Subcutaneous abdominal adipose tissue (tissue), 5 donors: ENCODE measurements around the gene TNS3.
A peak's percentile ranks its signal among the peaks of the same experiment; 100 is the strongest.
"Not testable (repeated sequence)": the region's sequence is repeated elsewhere in the genome, so short reads cannot be mapped to it uniquely, and the experiment has no call there.

Experiments used
- H3K27ac ChIP-seq: one replicate; pipeline ENCODE4 v1.7.0; 2013; ENCODE audit warnings: low read depth, mild to moderate bottlenecking, inconsistent platforms, low read length, moderate library complexity
- H3K27me3 ChIP-seq, 5 donors: one replicate each; pipeline ENCODE4 v1.7.0; 2013; ENCODE audit warnings: low read length in 5 of 5, inconsistent platforms in 1 of 5; ENCODE audit not compliant: control insufficient read depth in 5 of 5, insufficient read depth in 4 of 5
- H3K36me3 ChIP-seq, 5 donors: one replicate each; pipeline ENCODE4 v1.7.0; 2013; ENCODE audit warnings: low read length in 5 of 5; ENCODE audit not compliant: control insufficient read depth in 5 of 5, insufficient read depth in 5 of 5
- H3K4me1 ChIP-seq, 5 donors: one replicate each; pipeline ENCODE4 v1.7.0; 2013; ENCODE audit warnings: low read length in 5 of 5, mild to moderate bottlenecking in 3 of 5, moderate library complexity in 1 of 5; ENCODE audit not compliant: control insufficient read depth in 5 of 5, insufficient read depth in 5 of 5
- H3K4me3 ChIP-seq, 5 donors: one replicate each; pipeline ENCODE4 v1.7.0; 2013; ENCODE audit warnings: low read length in 5 of 5, low read depth in 1 of 5
- H3K9ac ChIP-seq, 5 donors: one replicate each; pipeline ENCODE4 v1.7.0; 2013; ENCODE audit warnings: low read length in 5 of 5, mild to moderate bottlenecking in 4 of 5, moderate library complexity in 3 of 5
- H3K9me3 ChIP-seq, 5 donors: one replicate each; pipeline ENCODE4 v1.7.0; 2013; ENCODE audit warnings: low read length in 5 of 5; ENCODE audit not compliant: control insufficient read depth in 5 of 5
- donor health status: healthy.
- donor health status: healthy.
- donor health status: healthy.
- donor health status: healthy.
- donor health status: healthy.

The TNS3 gene

GRCh38 chr7:47591655-47592572 lies 10.0 kb upstream of the TNS3 start:
- Histone ChIP-seq H3K9ac (no peak overlapping the region), H3K4me1 (peaks cover 0 to 22% (median 17%) of the 10 kb centered on the region in 5 donors), H3K4me3 (no peak overlapping the region), H3K27me3 (no peaks in the 10 kb centered on the region), H3K9me3 (peaks cover 0 to 6% (median 6%) of the 10 kb centered on the region in 5 donors), H3K36me3 (no peaks in the 10 kb centered on the region), H3K27ac (no peak overlapping the region)

GRCh38 chr7:47591089-47591654 lies 9.3 kb upstream of the TNS3 start:
- Histone ChIP-seq H3K9ac (no peak overlapping the region), H3K4me3 (no peak overlapping the region), H3K27me3 (no peaks in the 10 kb centered on the region), H3K27ac (no peak overlapping the region), H3K9me3 (no peaks in the 10 kb centered on the region), H3K36me3 (no peaks in the 10 kb centered on the region), H3K4me1 (peaks cover 0 to 26% (median 21%) of the 10 kb centered on the region in 5 donors)

- H3K4me3 ChIP-seq, H3K9me3 ChIP-seq, H3K27me3 ChIP-seq, H3K36me3 ChIP-seq, H3K27ac ChIP-seq: not testable (repeated sequence)
- Histone ChIP-seq H3K4me1 (peaks cover 0 to 26% (median 21%) of the 10 kb centered on the region in 5 donors), H3K9ac (peak overlapping the region in 1 of 5 donors; percentile 16)
Measured at GRCh38 chr7:47590215-47590614, 8.3 kb upstream of the TNS3 start.

GRCh38 chr7:47588704-47589225 lies 6.9 kb upstream of the TNS3 start:
- Histone ChIP-seq H3K27ac (no peak overlapping the region), H3K36me3 (no peaks in the 10 kb centered on the region), H3K27me3 (no peaks in the 10 kb centered on the region), H3K9ac (no peak overlapping the region), H3K4me3 (no peak overlapping the region), H3K4me1 (peaks cover 0 to 35% (median 32%) of the 10 kb centered on the region in 5 donors), H3K9me3 (no peaks in the 10 kb centered on the region)

GRCh38 chr7:47587976-47588375 lies 6.1 kb upstream of the TNS3 start:
- peaks cover 0 to 42% (median 39%) of the 10 kb centered on the region in 5 donors for H3K4me1 ChIP-seq
- H3K27ac ChIP-seq = no peak overlapping the region
- H3K36me3 ChIP-seq = no peaks in the 10 kb centered on the region
- no peaks in the 10 kb centered on the region for H3K27me3 ChIP-seq
- H3K9me3 ChIP-seq = no peaks in the 10 kb centered on the region
- no peak overlapping the region for H3K4me3 ChIP-seq
- H3K9ac ChIP-seq = no peak overlapping the region

GRCh38 chr7:47587351-47587750 lies 5.4 kb upstream of the TNS3 start:
- no peaks in the 10 kb centered on the region for H3K9me3 ChIP-seq
- no peaks in the 10 kb centered on the region for H3K36me3 ChIP-seq
- no peaks in the 10 kb centered on the region for H3K27me3 ChIP-seq
- H3K4me3 ChIP-seq = no peak overlapping the region
- peaks cover 2 to 48% (median 44%) of the 10 kb centered on the region in 5 donors for H3K4me1 ChIP-seq
- H3K27ac ChIP-seq = no peak overlapping the region
- H3K9ac ChIP-seq = no peak overlapping the region

GRCh38 chr7:47586925-47587324 lies 5.0 kb upstream of the TNS3 start:
- Histone ChIP-seq H3K27me3 (no peaks in the 10 kb centered on the region), H3K4me3 (no peak overlapping the region), H3K36me3 (no peaks in the 10 kb centered on the region), H3K9ac (no peak overlapping the region), H3K9me3 (no peaks in the 10 kb centered on the region), H3K27ac (no peak overlapping the region), H3K4me1 (peaks cover 4 to 47% (median 46%) of the 10 kb centered on the region in 5 donors)

GRCh38 chr7:47586161-47586670 lies 4.3 kb upstream of the TNS3 start:
- not testable (repeated sequence) for H3K4me3 ChIP-seq, H3K9ac ChIP-seq, H3K9me3 ChIP-seq, H3K36me3 ChIP-seq, H3K27me3 ChIP-seq, H3K27ac ChIP-seq
- H3K4me1 ChIP-seq = peaks cover 4 to 42% (median 42%) of the 10 kb centered on the region in 5 donors

- Histone ChIP-seq H3K27me3 (no peaks in the 10 kb centered on the region), H3K4me3 (no peak overlapping the region), H3K27ac (peak overlapping the region; percentile 76), H3K4me1 (peaks cover 4 to 57% (median 54%) of the 10 kb centered on the region in 5 donors), H3K36me3 (no peaks in the 10 kb centered on the region), H3K9ac (peak overlapping the region in 1 of 5 donors; percentile 4), H3K9me3 (no peaks in the 10 kb centered on the region)
Measured at GRCh38 chr7:47584536-47584895, 2.6 kb upstream of the TNS3 start.
